ENCODE results near the gene FANK1. TPM values are rescaled to one million over a fixed set of nuclear protein-coding genes. Genes with fewer than 3 reads are reported as not detected.

Gene FANK1, protein sequence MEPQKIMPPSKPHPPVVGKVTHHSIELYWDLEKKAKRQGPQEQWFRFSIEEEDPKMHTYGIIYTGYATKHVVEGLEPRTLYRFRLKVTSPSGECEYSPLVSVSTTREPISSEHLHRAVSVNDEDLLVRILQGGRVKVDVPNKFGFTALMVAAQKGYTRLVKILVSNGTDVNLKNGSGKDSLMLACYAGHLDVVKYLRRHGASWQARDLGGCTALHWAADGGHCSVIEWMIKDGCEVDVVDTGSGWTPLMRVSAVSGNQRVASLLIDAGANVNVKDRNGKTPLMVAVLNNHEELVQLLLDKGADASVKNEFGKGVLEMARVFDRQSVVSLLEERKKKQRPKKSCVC
- 1.3 and 2.3 TPM in 2 replicates for total RNA-seq

DNA sequence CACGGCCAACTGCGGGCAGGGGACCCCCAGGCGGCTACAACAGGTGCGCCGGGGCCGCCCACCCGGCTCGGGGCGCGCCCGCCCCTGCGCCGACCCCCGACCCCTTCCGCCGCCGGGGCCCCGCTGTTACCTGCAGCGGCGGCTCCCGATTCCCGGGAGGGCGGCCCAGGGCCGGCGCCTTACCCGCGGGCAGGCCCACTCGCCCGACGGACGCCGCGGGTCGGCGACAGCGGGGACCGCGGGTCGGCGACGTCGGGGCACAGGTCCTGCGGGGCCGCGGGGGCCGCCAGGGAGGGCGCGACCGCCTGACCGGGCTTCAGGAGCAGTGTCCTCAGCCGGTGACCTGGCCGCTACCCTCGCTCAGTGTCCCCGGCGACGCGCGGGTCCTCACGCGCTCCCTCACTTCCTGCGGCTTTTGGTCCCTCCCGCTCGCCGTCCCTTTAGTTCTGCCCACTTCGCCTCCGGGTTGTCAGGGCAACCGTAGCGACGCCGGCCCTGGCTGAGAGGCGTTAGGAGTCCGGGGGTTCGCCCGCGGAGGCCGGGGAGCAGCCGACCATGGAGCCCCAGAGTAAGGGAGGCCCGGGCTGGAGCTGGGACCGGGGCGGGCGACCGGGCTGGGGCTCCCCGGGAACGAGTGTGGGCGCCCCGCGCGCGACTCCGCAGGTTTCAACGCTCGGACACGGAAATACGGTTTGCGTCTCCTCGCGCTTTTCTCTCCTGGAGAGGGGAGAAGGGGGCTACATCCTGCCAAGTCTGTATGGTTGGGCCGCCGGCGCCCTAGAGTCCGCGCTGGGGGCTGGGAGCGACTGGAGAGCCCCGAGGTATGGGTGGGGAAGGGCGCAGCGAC, at the start of gene FANK1:
TSS of gene FANK1 (plus strand) at position 477 of the 847 bp plus-strand sequence. CDS start at position 556, 79 bp downstream.

GRCh38 chr10:125881192-125881591, 15.2 kb upstream of the FANK1 start, which contains the start of gene DHX32:
DHX32 (minus strand) TSS chr10:125881292; CDS start chr10:125880824, 468 bp downstream.

Other genes starting within 250 kb of the FANK1 start
- gene TEX36, start 213.4 kb upstream of the FANK1 start, total RNA-seq: not detected in 2 replicates
- gene EDRF1, start 176.9 kb upstream of the FANK1 start, total RNA-seq: 11.0 and 22.8 TPM in 2 replicates
- 0.57 TPM in 1 of 2 replicates, not detected in the other for gene MMP21, start 120.7 kb upstream of the FANK1 start, total RNA-seq
- gene UROS, start 73.3 kb upstream of the FANK1 start, total RNA-seq: 33.5 and 37.4 TPM in 2 replicates
- 20.2 and 36.9 TPM in 2 replicates for gene BCCIP, start 73.0 kb upstream of the FANK1 start, total RNA-seq
- 40.3 and 44.2 TPM in 2 replicates for gene DHX32, start 15.3 kb upstream of the FANK1 start, total RNA-seq

All from bladder microvascular endothelial cell (primary cell).